ENCODE measurements around the gene LY9.

DNA sequence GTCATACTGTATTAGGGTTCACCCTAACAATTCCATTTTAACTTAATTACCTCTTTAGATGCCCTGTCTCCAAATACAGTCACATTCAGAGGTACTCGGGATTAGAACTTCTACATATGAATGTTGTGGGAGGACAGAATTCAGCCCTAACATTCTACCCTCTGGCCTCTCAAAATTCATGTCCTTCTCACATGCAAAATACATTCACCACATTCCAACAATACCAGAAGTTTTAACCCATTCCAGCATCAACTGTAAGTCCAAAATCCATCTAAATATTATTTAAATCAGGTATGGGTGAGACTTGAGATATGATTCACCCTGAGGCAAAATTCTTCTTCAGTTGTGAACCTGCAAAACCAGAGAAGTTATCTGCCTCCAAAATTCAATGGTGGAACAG lies 14.5 kb downstream of the LY9 start:
- TF ChIP-seq, protein P1, sequence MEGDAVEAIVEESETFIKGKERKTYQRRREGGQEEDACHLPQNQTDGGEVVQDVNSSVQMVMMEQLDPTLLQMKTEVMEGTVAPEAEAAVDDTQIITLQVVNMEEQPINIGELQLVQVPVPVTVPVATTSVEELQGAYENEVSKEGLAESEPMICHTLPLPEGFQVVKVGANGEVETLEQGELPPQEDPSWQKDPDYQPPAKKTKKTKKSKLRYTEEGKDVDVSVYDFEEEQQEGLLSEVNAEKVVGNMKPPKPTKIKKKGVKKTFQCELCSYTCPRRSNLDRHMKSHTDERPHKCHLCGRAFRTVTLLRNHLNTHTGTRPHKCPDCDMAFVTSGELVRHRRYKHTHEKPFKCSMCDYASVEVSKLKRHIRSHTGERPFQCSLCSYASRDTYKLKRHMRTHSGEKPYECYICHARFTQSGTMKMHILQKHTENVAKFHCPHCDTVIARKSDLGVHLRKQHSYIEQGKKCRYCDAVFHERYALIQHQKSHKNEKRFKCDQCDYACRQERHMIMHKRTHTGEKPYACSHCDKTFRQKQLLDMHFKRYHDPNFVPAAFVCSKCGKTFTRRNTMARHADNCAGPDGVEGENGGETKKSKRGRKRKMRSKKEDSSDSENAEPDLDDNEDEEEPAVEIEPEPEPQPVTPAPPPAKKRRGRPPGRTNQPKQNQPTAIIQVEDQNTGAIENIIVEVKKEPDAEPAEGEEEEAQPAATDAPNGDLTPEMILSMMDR (IDR thresholded peaks at IDR 0.05; ENCODE audit: low read depth, low read length, poor library complexity, severe bottlenecking), result no peak
- TF ChIP-seq EZH2phosphoT487 (IDR thresholded peaks at IDR 0.05; ENCODE audit: borderline replicate concordance, low read length), result no peak
